ENCODE measurements around the gene CRB2.

- TF ChIP-seq FOXM1 (IDR thresholded peaks at IDR 0.05; ENCODE audit: borderline replicate concordance, low read depth): no peak
- no peak for TF ChIP-seq EP300 (IDR thresholded peaks at IDR 0.05; ENCODE audit: borderline replicate concordance)
- TF ChIP-seq EGR1 (IDR thresholded peaks at IDR 0.05): no peak
- TF ChIP-seq TAF1 (IDR thresholded peaks at IDR 0.05; ENCODE audit: low read depth): no peak
Measured at GRCh38 chr9:123356851-123357742, 1.1 kb downstream of the CRB2 start.
